Skeletal muscle satellite cell (primary cell): Measurements from ENCODE around the gene ATG12.
"Not testable (repeated sequence)": the region's sequence is repeated elsewhere in the genome, so short reads cannot be mapped to it uniquely, and the experiment has no call there.

Source experiments
- H3K27me3 ChIP-seq: 2 replicates; pipeline ENCODE4 v1.7.0; 2013; ENCODE audit warnings: low read length; ENCODE audit not compliant: control insufficient read depth, insufficient read depth
- H3K36me3 ChIP-seq: 2 replicates; pipeline ENCODE4 v1.7.0; 2013; ENCODE audit warnings: mild to moderate bottlenecking, control low read depth, low read length; ENCODE audit not compliant: insufficient read depth
- H3K4me1 ChIP-seq: 2 replicates; pipeline ENCODE4 v1.7.0; 2013; ENCODE audit warnings: low read length; ENCODE audit not compliant: control insufficient read depth, insufficient read depth
- H3K4me2 ChIP-seq: 2 replicates; pipeline ENCODE4 v1.7.0; 2013; ENCODE audit warnings: mild to moderate bottlenecking, low read length
- H3K4me3 ChIP-seq: 2 replicates; pipeline ENCODE4 v1.7.0; 2013; ENCODE audit warnings: low read length
- H3K9ac ChIP-seq: 2 replicates; pipeline ENCODE4 v1.7.0; 2013; ENCODE audit warnings: mild to moderate bottlenecking, low read depth, low read length, moderate library complexity
- H3K9me3 ChIP-seq: replicated peaks from 2 replicates; pipeline ENCODE4 v1.7.0; 2013; ENCODE audit warnings: mild to moderate bottlenecking, control low read depth, low read length

ATG12 gene

GRCh38 chr5:115815693-115816225, 25.6 kb downstream of the ATG12 start:
- Histone ChIP-seq H3K4me2 (peak overlapping the region; percentile 99), H3K9ac (peak overlapping the region; percentile 83), H3K4me3 (peak overlapping the region; percentile 84), H3K36me3 (no peaks in the 10 kb centered on the region), H3K4me1 (peaks cover 24% of the 10 kb centered on the region), H3K9me3 (no peaks in the 10 kb centered on the region), H3K27me3 (peaks cover 36% of the 10 kb centered on the region)

DNA sequence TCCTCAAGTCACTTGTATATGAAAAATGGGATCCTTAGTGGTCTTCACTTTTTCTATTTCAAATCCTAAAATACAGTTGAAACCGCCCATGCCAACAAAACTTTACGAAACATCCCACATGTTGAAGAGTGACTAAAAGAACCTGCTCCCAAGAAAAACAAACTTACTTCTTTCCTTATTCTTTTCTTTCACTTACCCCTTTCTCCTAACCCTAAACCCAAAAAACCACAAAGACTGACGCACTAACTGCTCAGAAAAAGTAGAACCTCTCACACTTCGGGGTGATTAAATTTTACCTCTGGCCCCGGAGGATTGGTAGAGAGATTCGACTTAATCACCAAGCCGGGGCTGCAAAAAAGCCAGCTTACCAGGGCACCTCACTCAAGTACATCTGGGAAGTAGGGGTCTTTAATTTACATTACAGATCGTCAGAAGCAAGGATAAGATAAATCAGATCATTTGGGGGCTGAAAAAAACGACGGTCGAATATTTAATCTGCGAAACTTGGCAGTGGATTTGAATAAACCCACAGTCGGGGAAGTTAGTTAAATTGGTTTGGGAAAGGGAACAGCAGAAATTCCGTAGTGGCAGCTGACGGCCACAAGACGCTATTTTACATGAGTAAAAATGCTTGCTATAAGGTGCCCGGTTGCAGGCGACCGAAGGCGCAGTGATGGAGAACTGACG, 26.2 kb downstream of the ATG12 start:
- peak overlapping the region; percentile 84 for H3K4me3 ChIP-seq
- H3K9me3 ChIP-seq: no peaks in the 10 kb centered on the region
- H3K36me3 ChIP-seq: no peaks in the 10 kb centered on the region
- no peak overlapping the region for H3K9ac ChIP-seq
- peaks cover 36% of the 10 kb centered on the region for H3K27me3 ChIP-seq
- H3K4me1 ChIP-seq: peaks cover 30% of the 10 kb centered on the region
- H3K4me2 ChIP-seq: peak overlapping the region; percentile 99

GRCh38 chr5:115813719-115814118, 27.6 kb downstream of the ATG12 start:
- Histone ChIP-seq H3K36me3 (no peaks in the 10 kb centered on the region), H3K4me1 (peaks cover 34% of the 10 kb centered on the region), H3K4me2 (no peak overlapping the region), H3K9me3 (no peaks in the 10 kb centered on the region), H3K9ac (no peak overlapping the region), H3K4me3 (no peak overlapping the region), H3K27me3 (peaks cover 36% of the 10 kb centered on the region)

DNA sequence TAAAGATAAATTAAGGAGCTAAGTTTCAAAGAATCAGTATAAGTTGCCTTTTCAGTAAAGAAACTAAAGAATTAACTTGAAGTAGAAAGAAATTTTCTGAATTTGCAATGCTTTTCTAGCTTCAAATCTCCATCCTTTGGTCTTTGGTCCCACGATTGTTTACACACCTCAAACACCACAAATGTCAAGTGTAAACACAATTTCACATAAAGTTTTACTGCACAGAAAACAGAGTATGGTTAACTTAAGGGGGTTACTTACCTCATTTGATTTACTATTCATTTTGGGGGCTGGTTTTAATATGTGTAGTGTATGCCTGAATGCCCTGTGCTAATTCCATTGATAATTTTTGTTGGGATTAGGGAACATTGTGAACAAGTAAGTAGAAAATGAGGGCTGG, 29.0 kb downstream of the ATG12 start:
- H3K36me3 ChIP-seq: no peaks in the 10 kb centered on the region
- H3K4me2 ChIP-seq: no peak overlapping the region
- H3K27me3 ChIP-seq: peaks cover 33% of the 10 kb centered on the region
- H3K9ac ChIP-seq: no peak overlapping the region
- no peaks in the 10 kb centered on the region for H3K9me3 ChIP-seq
- H3K4me3 ChIP-seq: no peak overlapping the region
- peaks cover 34% of the 10 kb centered on the region for H3K4me1 ChIP-seq

GRCh38 chr5:115811406-115811805, 30.0 kb downstream of the ATG12 start:
- Histone ChIP-seq H3K4me1 (peaks cover 28% of the 10 kb centered on the region), H3K4me2 (no peak overlapping the region), H3K4me3 (no peak overlapping the region), H3K9me3 (no peaks in the 10 kb centered on the region), H3K27me3 (peaks cover 27% of the 10 kb centered on the region), H3K9ac (no peak overlapping the region), H3K36me3 (no peaks in the 10 kb centered on the region)

GRCh38 chr5:115810761-115811160, 30.6 kb downstream of the ATG12 start:
- Histone ChIP-seq H3K27me3 (peaks cover 21% of the 10 kb centered on the region), H3K4me1 (peaks cover 22% of the 10 kb centered on the region), H3K4me3 (no peak overlapping the region), H3K9me3 (no peaks in the 10 kb centered on the region), H3K36me3 (no peaks in the 10 kb centered on the region), H3K9ac (no peak overlapping the region), H3K4me2 (no peak overlapping the region)

DNA sequence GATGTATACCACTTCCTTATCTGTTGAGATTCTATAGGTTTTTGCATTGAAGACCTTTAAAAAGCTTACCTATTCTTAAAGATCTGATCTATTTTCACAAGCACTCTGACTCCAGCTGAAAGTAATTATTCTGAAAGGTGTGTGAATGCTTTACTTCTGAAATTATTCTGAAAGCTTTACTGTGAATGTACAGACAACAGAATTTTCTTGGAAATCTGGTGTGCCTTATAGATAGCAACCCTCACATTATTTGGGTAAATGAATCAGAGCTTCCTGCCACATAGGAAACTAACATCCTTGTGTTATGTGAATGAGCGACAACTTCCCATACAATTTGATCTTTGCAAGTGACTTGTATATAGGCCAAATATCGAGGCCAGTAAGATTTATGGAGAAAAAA, 31.4 kb downstream of the ATG12 start:
- Histone ChIP-seq H3K4me2 (no peak overlapping the region), H3K9me3 (no peaks in the 10 kb centered on the region), H3K4me1 (peaks cover 14% of the 10 kb centered on the region), H3K36me3 (no peaks in the 10 kb centered on the region), H3K9ac (no peak overlapping the region), H3K4me3 (no peak overlapping the region), H3K27me3 (peaks cover 13% of the 10 kb centered on the region)

DNA sequence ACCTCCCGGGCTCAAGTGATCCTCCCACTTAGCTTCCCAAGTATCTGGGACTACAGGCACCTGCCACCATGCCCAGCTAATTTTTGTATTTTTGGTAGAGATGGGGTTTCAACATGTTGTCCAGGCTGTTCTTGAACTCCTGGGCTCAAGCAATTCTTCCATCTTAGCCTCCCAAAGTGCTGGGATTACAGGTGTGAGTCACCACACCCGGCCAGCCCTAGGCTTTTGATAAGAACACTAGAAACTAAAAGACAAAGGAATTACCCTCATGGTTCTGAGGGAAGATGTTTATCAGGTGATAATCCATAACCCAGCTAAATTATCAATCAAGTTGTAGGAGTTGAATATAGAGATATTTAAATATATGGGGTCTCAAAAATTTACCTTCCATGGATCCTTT, 33.3 kb downstream of the ATG12 start:
- H3K4me3 ChIP-seq, H3K36me3 ChIP-seq, H3K9ac ChIP-seq, H3K9me3 ChIP-seq, H3K4me2 ChIP-seq, H3K27me3 ChIP-seq: not testable (repeated sequence)
- H3K4me1 ChIP-seq: peaks cover 14% of the 10 kb centered on the region

DNA sequence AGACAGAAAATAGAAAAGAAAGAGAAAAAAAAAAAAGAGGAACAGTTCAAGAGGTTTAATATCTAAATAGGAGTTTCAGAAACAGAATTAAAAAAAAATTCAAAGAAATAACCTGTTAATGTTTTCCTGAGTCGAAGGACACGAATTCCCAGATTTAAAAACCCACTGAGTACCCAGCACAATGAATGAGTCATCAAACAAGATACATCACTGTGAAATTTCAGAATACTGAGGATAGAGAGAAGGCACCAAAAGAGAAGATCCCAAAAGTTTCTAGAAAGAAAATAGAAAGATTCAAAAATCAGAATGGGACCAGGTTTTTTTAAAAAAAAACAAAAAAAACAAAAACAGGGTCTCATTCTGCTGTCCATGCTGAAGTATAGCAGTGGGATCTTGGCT, 33.7 kb downstream of the ATG12 start:
- Histone ChIP-seq H3K4me2 (no peak overlapping the region), H3K4me3 (no peak overlapping the region), H3K4me1 (peaks cover 14% of the 10 kb centered on the region), H3K36me3 (no peaks in the 10 kb centered on the region), H3K9ac (no peak overlapping the region), H3K27me3 (no peaks in the 10 kb centered on the region), H3K9me3 (no peaks in the 10 kb centered on the region)

- H3K36me3 ChIP-seq: no peaks in the 10 kb centered on the region
- H3K9me3 ChIP-seq: no peaks in the 10 kb centered on the region
- peaks cover 14% of the 10 kb centered on the region for H3K4me1 ChIP-seq
- no peak overlapping the region for H3K9ac ChIP-seq
- no peak overlapping the region for H3K4me2 ChIP-seq
- no peaks in the 10 kb centered on the region for H3K27me3 ChIP-seq
- no peak overlapping the region for H3K4me3 ChIP-seq
Observed at GRCh38 chr5:115806986-115807653, 34.2 kb downstream of the ATG12 start.

GRCh38 chr5:115801984-115802383, 39.4 kb downstream of the ATG12 start:
- no peak overlapping the region for H3K9ac ChIP-seq
- no peaks in the 10 kb centered on the region for H3K27me3 ChIP-seq
- no peaks in the 10 kb centered on the region for H3K4me1 ChIP-seq
- H3K4me2 ChIP-seq: no peak overlapping the region
- no peaks in the 10 kb centered on the region for H3K36me3 ChIP-seq
- H3K9me3 ChIP-seq: no peaks in the 10 kb centered on the region
- H3K4me3 ChIP-seq: no peak overlapping the region

GRCh38 chr5:115801152-115801551, 40.2 kb downstream of the ATG12 start:
- Histone ChIP-seq H3K27me3 (no peaks in the 10 kb centered on the region), H3K4me3 (no peak overlapping the region), H3K9ac (no peak overlapping the region), H3K4me1 (no peaks in the 10 kb centered on the region), H3K4me2 (no peak overlapping the region), H3K9me3 (no peaks in the 10 kb centered on the region), H3K36me3 (no peaks in the 10 kb centered on the region)
